Panc1 (cell line): Measurements from ENCODE around the gene ACOT12. TPM values are rescaled to one million over a fixed set of nuclear protein-coding genes. Genes with fewer than 3 reads are reported as not detected.

ENCODE experiments used
- ATAC-seq: fragments of 200-7000 bp; cut with Tn5 transposase; 2 replicates; pipeline ENCODE4 v1.9.1; 2020; ENCODE audit warnings: mild to moderate bottlenecking, moderate library complexity
- BruUV-seq: library from RNA; stranded (reverse); fragments of 400-500 nt; replicated peaks from 2 replicates; lab custom pipeline; 2021; lab: Mats Ljungman, UMichigan
- CTCF ChIA-PET: fragments of 300-600 bp; sonication (Branson Sonifier 250); formaldehyde crosslinking; loops from one replicate; lab custom pipeline; 2022; ENCODE audit warnings: antibody characterized with exemption; lab: Charles Lee
- POLR2A ChIA-PET: fragments of 300-600 bp; sonication (Branson Sonifier 250); formaldehyde crosslinking; loops from one replicate; lab custom pipeline; 2022; ENCODE audit warnings: antibody characterized with exemption; lab: Charles Lee
- DNase-seq: peaks from one replicate; pipeline ENCODE4 v3.0.0-alpha.2; 2010; ENCODE audit warnings: low read depth, low spot score
- H3K27ac ChIP-seq: 2 replicates; pipeline ENCODE4 v1.5.1; 2011; ENCODE audit warnings: mild to moderate bottlenecking, low read length, inconsistent platforms
- H3K27me3 ChIP-seq: fragments of 200-500 bp; sonication (Bioruptor generic); 2 replicates; pipeline ENCODE4 v1.6.0; 2014; ENCODE audit warnings: low read length, inconsistent platforms; ENCODE audit not compliant: control insufficient read depth, insufficient read depth
- H3K36me3 ChIP-seq: fragments of 200-500 bp; sonication (Bioruptor generic); 2 replicates; pipeline ENCODE4 v1.5.1; 2014; ENCODE audit warnings: inconsistent platforms, mild to moderate bottlenecking, low read length, moderate library complexity; ENCODE audit not compliant: control insufficient read depth, insufficient read depth
- H3K4me1 ChIP-seq: 2 replicates; pipeline ENCODE4 v1.5.1; 2011; ENCODE audit warnings: inconsistent platforms, mild to moderate bottlenecking, low read length, moderate library complexity; ENCODE audit not compliant: control insufficient read depth, insufficient read depth
- H3K4me3 ChIP-seq, 2 experiments: 2 replicates each; pipeline ENCODE4 v1.5.1; 2011 to 2012; ENCODE audit warnings: low read depth in 2 of 2, low read length in 2 of 2, mild to moderate bottlenecking in 2 of 2, inconsistent platforms in 1 of 2, moderate library complexity in 1 of 2
- H3K9me3 ChIP-seq: fragments of 200-500 bp; sonication (Bioruptor generic); 2 replicates; pipeline ENCODE4 v1.5.1; 2014; ENCODE audit warnings: low read depth, mild to moderate bottlenecking, inconsistent platforms, low read length, moderate library complexity; ENCODE audit not compliant: control insufficient read depth, insufficient read depth
- POLR2AphosphoS5 ChIP-seq: IDR thresholded peaks from 2 replicates; pipeline ENCODE4 v1.6.1; 2012; ENCODE audit warnings: mild to moderate bottlenecking, low read depth, low read length, moderate library complexity
- SIN3A ChIP-seq: IDR thresholded peaks from 2 replicates; pipeline ENCODE4 v1.6.1; 2012; ENCODE audit warnings: low read depth, mild to moderate bottlenecking, low read length, moderate library complexity, borderline replicate concordance; ENCODE audit not compliant: insufficient read depth
- TCF7L2 ChIP-seq: IDR thresholded peaks from 2 replicates; pipeline ENCODE4 v1.6.1; 2011; ENCODE audit warnings: mild to moderate bottlenecking, low read depth, low read length, inconsistent platforms
- in situ Hi-C: cut with HindIII; loops from 2 replicates; pipeline ENCODE4 v1.10.0; 2016; ENCODE audit warnings: low sequenced_read_pairs, low pct_unique_long_range_greater_than_20kb
- intact Hi-C: fragments of 100-400 bp; cut with micrococcal nuclease; formaldehyde crosslinking; loops from one replicate; pipeline ENCODE4 v1.10.0; 2022; ENCODE audit not compliant: unreplicated experiment
- total RNA-seq: library from RNA; stranded (reverse); gene quantifications from one replicate; pipeline ENCODE4 v1.2.1, GENCODE V29; 2021; ENCODE audit not compliant: unreplicated experiment
- TF ChIP-seq, protein P1 (sequence below), 2 experiments: IDR thresholded peaks; 2 replicates each; pipeline ENCODE4 v1.6.1; 2011 to 2012; ENCODE audit warnings: low read depth in 2 of 2, control low read depth in 1 of 2, low read length in 1 of 2, mild to moderate bottlenecking in 1 of 2, moderate library complexity in 1 of 2; ENCODE audit not compliant: insufficient read depth in 1 of 2
- TF ChIP-seq, protein P2 (sequence below): fragments of 450-650 bp; IDR thresholded peaks from 2 replicates; pipeline ENCODE4 v1.5.1; 2017; ENCODE audit warnings: mild to moderate bottlenecking

ACOT12 gene
- total RNA-seq, 1 experiment from 2014 or later = 0.74 TPM

DNA sequence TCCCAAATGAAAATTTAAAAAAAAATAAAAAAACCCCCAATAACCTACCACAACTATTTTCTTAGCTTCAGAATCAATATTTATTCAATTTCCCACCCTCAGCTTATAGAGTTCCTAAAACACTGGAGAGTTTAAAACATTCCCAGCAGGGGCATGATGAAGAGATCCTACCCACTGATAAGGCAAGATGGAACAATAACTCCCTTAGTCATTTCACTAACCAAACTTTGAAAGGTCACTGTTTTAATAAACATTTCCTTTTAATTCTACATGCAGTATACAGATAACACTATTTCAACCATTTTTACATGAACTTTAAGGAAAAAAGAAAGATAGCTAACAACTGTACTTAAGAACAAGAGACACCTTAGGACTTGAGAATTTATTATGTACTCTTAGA is 34.9 kb upstream of the ACOT12 start:
- Histone ChIP-seq H3K27ac (no peak overlapping the region), H3K36me3 (no peaks in the 10 kb centered on the region), H3K4me3 (no peak overlapping the region), H3K9me3 (no peaks in the 10 kb centered on the region), H3K27me3 (no peaks in the 10 kb centered on the region), H3K4me1 (peaks cover 7% of the 10 kb centered on the region)
- CTCF ChIA-PET = no interaction called here
- in situ Hi-C loops (no loop called here), intact Hi-C loops (loop anchor here (5.0 to 10.0 kb wide), 3 partner anchors 318 to 796 kb away; no protein-coding TSS in a partner anchor)
- ATAC-seq (peak; percentile 66), DNase-seq (no peak)
- POLR2A ChIA-PET = no interaction called here
- BruUV-seq = no TSS peak
- TF ChIP-seq TCF7L2 (no peak), POLR2AphosphoS5 (no peak), SIN3A (no peak)
- TF ChIP-seq, protein P1, sequence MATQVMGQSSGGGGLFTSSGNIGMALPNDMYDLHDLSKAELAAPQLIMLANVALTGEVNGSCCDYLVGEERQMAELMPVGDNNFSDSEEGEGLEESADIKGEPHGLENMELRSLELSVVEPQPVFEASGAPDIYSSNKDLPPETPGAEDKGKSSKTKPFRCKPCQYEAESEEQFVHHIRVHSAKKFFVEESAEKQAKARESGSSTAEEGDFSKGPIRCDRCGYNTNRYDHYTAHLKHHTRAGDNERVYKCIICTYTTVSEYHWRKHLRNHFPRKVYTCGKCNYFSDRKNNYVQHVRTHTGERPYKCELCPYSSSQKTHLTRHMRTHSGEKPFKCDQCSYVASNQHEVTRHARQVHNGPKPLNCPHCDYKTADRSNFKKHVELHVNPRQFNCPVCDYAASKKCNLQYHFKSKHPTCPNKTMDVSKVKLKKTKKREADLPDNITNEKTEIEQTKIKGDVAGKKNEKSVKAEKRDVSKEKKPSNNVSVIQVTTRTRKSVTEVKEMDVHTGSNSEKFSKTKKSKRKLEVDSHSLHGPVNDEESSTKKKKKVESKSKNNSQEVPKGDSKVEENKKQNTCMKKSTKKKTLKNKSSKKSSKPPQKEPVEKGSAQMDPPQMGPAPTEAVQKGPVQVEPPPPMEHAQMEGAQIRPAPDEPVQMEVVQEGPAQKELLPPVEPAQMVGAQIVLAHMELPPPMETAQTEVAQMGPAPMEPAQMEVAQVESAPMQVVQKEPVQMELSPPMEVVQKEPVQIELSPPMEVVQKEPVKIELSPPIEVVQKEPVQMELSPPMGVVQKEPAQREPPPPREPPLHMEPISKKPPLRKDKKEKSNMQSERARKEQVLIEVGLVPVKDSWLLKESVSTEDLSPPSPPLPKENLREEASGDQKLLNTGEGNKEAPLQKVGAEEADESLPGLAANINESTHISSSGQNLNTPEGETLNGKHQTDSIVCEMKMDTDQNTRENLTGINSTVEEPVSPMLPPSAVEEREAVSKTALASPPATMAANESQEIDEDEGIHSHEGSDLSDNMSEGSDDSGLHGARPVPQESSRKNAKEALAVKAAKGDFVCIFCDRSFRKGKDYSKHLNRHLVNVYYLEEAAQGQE (IDR thresholded peaks at IDR 0.05; ENCODE audit: insufficient read depth in 1 of 2, low read depth in 2 of 2, low read length in 1 of 2) = no peak
- TF ChIP-seq, protein P2, sequence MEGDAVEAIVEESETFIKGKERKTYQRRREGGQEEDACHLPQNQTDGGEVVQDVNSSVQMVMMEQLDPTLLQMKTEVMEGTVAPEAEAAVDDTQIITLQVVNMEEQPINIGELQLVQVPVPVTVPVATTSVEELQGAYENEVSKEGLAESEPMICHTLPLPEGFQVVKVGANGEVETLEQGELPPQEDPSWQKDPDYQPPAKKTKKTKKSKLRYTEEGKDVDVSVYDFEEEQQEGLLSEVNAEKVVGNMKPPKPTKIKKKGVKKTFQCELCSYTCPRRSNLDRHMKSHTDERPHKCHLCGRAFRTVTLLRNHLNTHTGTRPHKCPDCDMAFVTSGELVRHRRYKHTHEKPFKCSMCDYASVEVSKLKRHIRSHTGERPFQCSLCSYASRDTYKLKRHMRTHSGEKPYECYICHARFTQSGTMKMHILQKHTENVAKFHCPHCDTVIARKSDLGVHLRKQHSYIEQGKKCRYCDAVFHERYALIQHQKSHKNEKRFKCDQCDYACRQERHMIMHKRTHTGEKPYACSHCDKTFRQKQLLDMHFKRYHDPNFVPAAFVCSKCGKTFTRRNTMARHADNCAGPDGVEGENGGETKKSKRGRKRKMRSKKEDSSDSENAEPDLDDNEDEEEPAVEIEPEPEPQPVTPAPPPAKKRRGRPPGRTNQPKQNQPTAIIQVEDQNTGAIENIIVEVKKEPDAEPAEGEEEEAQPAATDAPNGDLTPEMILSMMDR = no peak

DNA sequence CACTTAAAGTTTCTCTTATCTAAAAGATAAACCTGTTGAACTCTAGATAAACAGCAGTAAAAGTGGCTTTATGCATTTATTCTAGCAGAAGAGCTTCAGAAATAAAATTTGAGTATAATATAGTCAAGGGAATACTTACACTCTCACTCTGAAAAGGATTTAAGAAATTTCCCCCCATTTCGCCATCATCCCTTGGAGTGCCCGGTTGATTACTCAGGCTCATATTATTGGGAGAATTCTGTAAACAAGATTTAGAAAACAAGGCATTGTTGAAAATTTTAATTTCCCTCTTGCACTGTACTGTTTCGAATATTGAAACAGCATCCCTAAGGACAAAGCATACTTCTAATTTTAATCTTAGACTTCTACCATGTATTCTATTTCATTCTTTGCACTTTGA is 34.5 kb upstream of the ACOT12 start:
- intact Hi-C loops = loop anchor here (5.0 to 10.0 kb wide), 3 partner anchors 319 to 796 kb away; no protein-coding TSS in a partner anchor
- ChIA-PET CTCF (no interaction called here), POLR2A (no interaction called here)
- ATAC-seq (no peak), DNase-seq (no peak)
- Histone ChIP-seq H3K27ac (peak overlapping the region; percentile 29; the same call in 1 of the 2 replicates), H3K4me1 (peaks cover 7% of the 10 kb centered on the region), H3K36me3 (no peaks in the 10 kb centered on the region), H3K27me3 (no peaks in the 10 kb centered on the region), H3K9me3 (no peaks in the 10 kb centered on the region), H3K4me3 (no peak overlapping the region)
- TF ChIP-seq TCF7L2 (no peak), SIN3A (no peak), POLR2AphosphoS5 (no peak)
- TF ChIP-seq, protein P2 = no peak
- TF ChIP-seq, protein P1 (IDR thresholded peaks at IDR 0.05; ENCODE audit: insufficient read depth in 1 of 2, low read depth in 2 of 2, low read length in 1 of 2) = no peak
- in situ Hi-C loops = no loop called here
- BruUV-seq = no TSS peak
